NCI-H128 (cell line): ENCODE data around the gene LOXL1.
"Not testable (repeated sequence)": the region's sequence is repeated elsewhere in the genome, so short reads cannot be mapped to it uniquely, and the experiment has no call there.

ENCODE experiments used
- DNase-seq: peaks from one replicate; lab custom pipeline; 2025; ENCODE audit not compliant: unreplicated experiment; lab: John Stamatoyannopoulos, UW

LOXL1 gene

DNA sequence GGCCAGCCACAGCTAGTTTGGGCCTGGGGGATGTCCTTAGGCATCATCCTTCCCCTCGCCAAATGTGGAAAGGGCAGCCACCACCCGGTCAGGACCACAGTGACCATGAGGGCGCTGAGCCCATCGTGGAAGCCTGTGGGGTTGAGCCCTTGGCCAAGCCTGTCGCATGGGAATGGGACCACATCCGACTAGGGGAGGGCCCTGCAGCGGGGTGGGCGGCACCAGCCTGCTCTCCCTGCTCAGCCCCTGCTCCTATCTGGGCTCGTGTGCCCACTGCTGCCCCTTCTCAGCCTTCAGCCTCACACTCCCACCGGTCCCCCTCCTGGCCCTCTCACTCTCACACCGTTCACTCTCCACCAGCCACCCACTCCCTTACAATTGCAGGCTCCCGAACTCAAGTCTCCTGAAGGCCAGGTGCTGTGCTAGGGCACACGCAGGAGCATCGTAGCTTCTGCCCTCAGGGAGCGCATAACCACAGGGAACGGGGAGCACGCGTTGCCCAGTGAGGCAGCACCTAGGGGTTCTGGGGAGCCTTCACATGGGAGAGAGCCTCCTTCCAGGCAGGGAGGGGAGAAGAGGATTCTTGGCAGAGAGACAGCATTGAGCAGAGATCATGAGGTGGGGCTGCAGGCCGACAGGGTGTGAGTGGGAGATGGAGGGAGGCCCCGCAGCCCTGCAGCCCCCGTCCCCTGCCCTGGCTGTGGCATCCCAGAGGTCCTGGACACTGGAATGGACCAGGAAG is 26.1 kb downstream of the LOXL1 start:
- no peak for DNase-seq

DNA sequence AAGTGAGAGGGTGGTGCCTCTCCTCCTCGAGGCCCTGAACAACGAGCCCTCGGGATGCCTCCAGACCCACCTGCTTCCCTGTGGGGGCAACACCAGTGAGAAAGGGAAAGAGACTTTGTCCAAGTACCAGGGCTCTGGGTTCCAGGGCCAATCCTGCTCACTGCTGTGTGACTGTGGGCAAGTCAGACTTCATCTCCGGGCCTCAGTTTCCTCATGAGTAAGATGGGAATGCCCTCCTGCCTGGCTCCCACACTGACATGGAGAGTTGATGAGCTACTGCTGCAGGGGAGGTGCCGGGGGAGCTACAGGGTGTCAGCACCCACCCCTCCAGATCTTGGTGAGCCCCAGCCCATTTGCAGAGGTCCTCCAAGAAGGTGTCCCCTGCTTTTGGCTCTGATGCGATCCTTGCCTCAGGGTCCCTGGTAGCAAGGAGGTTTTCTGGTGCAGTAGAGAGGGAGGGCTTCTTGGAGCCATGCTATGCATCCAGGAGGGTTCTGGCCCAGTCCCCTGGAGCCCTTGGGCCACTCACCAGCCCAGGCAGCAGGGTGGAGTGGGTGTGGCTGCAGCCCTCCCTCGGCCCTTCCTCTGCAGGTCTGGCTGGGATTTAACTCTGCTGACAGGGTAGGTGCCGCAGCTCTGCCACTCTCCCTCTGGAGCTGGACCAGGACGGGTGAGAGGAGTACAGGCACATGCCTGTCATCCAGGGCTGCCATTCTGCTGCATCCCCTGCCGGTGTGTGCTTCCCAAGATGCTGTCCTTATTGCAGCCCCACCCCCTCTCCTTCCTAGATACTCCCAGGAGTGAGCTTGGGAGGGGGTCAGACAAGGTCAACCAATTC is 26.9 kb downstream of the LOXL1 start:
- no peak for DNase-seq

DNA sequence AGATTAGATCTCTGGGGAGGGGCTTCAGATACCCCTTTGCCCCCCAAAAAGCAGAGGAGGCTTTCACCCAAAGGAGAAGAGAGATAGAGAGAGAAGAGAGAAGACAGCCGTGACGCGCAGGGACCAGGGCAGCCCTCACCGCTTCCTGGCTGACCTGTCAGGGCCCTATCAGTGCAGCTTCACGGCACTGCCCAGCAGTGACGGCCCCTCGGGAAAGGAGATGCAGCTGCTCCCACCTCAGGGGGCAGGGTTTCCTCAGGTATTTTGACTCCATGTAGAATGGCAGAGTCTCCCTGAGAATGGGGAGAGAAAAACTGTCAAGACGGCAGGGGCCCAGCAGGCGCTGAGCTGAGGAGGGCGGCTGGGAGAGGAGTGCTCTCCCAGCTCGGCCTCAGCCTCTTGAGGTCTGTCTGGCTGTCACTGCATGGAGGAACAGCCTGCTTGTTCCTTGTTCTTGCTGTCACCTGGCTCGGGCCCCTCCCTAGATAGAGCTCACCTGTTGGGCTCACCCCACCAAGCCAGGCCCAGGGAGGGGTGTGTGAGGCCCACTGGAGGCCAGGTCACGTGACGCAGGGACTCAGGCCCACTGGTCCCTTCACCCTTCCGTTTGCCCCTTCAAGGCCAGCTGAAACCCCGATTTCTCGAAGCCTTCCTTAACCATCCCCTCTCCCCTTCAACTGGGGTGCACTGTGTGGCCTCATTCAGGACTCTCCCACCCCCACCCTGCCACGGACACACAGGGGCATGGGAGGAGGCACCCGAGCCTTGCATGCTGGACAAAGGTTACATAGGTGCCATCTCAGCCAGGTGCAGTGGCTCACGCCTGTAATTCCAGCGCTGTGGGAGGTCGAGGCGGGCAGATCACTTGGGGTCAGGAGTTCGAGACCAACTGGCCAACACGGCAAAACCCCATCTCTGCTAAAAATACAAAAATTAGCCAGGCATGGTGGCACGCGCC is 28.2 kb downstream of the LOXL1 start:
- DNase-seq: no peak

DNA sequence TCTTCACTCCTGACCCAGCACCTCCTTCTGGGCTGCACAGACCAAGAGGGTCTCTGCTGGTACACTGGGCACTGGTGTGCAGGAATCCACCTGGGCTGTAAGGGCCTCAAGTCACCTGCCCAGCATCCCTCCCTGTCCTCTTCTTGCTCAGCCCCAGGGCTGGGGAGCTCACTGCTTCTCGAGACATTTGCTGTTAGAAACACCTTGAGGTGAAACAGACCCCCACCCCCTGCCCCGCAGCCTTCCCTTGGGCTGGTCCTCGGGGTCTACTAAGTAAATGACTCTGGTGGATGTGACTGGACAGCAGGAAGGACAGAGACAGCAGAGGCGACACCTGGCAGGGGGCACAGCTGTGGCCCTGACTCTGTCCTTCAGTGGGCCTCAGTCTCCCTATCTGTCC is 29.1 kb downstream of the LOXL1 start:
- no peak for DNase-seq

DNA sequence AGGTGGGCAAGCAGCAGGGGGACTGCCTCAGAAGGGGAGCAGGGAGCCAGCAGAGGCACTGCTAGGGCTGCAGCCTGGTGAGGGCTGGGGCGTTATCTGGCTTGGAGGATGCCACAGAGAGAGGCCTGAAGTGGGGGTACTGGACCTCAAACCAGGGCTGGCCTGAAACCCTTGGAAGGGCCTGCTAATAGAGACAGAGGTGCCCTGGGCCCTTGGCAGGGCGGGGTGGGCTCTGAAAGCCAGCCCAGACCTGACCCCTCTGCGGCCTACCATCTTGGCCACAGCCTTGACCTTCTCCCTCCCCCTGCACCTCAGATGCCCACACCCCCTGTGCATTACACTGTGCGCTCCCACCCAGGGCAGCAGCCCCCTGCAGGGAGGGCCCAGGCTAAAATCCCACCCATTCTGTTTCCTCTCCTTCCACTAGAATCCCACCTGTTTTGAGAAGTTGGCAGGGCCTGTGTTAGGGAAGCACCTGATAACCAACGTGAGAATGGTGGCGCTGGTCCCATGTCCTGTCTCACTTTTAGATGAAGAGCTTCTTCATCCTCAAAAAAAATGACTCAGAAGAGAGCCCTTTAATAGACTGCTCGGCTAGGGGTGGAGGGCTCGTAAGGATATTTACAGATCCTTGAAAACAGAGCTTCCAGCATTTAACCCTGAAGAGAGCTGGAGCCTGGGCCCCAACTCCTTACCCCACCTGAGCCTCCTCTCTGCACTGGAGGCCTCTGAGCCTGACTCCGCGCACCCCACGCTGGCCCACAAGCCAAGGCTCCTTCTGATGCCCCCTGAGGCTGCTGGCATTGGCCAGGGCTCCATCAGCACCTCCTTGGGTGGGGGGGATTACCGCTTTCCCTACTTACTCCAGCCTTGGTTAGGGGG is 29.8 kb downstream of the LOXL1 start:
- no peak for DNase-seq

DNA sequence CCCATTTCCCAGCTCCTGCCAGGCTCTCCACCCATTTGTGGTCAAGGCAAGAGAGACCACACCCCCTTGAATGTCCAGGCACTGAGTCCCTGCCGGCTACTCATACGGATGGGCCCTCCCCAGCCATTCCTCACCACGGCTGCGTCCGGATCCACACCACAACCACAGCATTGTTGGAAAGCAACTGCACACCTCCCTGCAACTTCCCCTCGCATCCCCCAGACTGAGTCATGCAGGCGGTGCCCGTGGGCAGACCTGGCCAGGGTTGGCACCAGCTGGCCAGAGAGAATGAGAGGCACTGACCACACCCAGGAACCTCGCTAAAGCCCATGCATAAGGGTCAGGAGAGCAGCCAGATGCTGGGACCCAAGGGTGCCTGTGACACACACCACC is 30.5 kb downstream of the LOXL1 start:
- DNase-seq: no peak

DNA sequence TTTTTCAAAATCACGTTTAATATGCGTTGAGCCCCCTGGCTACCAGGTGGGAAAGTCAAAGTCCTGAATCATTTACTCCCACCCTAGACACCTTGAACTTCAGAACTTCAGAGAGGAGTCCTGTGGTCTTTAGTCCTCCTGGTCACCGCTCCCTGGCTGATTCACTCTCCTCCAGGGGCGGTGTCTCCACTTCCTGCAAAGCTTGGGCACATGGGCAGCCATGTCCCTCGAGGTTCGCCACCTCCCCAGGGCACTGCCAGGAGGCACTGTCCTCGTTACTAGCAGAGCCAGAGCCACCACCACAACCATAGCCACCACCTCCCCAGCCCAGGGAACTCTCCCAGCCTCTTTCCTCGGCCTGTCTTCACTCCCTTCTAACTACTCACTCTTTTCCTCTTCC is 31.0 kb downstream of the LOXL1 start:
- no peak for DNase-seq

DNA sequence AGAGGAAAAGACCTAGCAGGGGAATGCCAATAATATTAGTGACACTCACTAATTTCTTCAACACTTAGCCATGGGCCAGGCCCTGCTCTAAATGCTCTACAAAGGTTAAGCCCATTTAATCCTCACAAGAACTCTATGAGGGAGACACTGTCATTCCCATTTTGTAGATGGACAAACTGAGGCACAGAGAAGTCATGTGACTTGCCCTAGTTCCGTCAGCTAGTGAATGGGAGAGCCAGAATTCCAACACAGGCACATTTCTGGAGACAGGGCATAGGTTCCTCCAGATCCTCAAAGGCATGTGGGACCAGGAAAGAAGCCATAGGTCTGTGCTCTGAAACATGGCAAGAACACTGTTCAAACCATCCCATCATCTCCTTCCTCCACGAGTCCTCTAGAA is 31.5 kb downstream of the LOXL1 start:
- no peak for DNase-seq

DNA sequence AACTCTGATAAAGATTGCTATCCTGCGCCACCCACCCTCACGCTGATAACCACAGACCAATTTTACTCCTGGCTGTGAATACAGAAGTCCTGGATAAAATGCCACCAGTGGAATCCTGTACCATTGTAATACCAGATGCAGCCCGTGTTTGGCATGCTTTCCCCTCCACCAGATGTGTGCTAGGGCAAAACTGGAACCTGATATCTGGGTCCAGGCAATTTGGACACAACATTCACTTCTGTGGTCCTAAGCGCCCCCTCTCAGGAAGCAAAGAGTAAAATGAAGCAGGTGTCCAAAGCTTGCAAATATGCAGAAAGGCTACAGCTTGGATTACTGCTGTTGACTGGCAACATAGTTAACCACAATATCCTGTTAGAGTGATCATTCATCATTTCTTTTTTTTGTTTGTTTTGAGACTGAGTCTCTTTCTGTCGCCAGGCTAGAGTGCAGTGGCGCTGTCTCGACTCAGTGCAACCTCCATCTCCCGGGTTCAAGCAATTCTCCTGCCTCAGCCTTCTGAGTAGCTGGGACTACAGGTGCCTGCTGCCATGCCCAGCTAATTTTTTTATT is 32.8 kb downstream of the LOXL1 start:
- no peak for DNase-seq

DNA sequence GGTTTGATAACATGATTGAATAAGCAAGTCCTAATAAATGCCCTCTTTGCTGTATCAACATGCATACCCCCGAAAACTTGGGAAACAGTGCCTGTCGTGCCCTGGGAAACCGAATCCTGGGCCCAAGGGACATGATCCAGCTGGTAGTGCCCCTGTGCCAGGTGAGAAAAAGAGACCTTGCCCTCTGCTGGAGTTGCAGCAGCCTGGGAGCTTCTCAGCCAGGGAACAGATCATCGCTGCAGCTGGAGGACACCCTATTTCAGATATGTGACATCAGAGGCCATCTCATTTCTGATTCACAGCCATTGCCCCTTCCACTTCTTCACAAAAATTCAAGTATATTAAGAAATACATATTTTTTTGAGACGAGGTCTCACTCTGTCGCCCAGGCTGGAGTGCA is 33.5 kb downstream of the LOXL1 start:
- no peak for DNase-seq

DNA sequence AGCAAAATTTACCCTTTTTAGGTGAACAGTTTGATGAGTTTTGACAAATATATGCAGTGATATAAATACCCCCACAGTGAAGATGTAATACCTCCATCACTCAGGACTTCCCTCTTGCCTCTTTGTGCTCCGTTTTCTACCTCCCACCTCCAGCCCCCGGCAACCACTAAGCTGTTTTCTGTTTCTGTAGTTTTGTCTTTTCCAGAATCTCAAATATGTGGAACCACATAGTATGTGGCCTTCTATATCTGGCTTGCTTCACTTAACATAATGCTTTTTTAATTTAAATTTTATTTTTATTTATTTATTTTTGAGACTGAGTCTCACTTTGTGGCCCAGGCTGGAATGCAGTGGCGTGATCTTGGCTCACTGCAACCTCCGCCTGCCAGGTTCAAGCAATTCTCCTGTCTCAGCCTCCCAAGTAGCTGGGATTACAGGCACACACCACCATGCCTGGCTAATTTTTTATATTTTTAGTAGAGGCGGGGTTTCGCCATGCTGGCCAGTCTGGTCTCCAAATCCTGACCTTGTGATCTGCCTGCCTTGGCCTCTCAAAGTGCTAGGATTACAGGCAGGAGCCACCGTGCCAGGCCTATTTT is 34.3 kb downstream of the LOXL1 start:
- not testable (repeated sequence) for DNase-seq

DNA sequence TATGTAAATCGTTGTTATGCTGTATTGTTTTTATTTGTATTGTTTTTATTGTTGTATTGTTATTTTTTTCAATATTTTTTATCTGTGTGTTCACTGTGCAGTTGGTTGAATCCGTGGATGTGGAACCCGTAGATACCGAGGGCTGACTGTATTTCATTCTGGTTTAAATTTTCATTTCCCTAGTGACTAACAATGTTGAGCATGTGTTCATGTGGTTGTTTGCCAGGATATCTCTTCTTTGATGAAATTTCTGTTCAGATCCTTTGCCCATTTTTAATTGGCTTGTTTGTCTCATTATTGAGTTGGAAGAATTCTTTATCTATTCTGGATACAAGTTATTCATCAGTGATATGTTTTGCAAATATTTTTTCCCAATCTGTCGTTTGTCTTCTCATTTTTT is 36.2 kb downstream of the LOXL1 start:
- no peak for DNase-seq

DNA sequence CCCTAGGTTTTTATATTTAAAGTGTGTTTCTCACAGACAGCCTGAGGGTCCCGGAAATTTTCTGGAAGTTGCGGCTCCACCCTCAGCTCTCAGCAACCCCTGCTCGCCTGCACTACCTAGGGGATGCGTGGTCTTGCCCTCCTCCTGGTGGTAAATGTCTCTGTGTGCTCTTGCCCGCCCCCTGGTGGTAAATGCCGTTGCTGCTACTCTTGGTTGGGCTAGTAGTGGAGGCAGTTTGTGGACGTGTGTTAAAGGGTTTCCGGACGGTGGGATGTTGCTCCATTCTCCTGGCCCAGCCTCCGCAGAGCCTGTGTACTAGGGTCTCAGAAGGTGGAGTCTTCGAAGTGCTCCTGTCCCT is 38.5 kb downstream of the LOXL1 start:
- DNase-seq: no peak

DNA sequence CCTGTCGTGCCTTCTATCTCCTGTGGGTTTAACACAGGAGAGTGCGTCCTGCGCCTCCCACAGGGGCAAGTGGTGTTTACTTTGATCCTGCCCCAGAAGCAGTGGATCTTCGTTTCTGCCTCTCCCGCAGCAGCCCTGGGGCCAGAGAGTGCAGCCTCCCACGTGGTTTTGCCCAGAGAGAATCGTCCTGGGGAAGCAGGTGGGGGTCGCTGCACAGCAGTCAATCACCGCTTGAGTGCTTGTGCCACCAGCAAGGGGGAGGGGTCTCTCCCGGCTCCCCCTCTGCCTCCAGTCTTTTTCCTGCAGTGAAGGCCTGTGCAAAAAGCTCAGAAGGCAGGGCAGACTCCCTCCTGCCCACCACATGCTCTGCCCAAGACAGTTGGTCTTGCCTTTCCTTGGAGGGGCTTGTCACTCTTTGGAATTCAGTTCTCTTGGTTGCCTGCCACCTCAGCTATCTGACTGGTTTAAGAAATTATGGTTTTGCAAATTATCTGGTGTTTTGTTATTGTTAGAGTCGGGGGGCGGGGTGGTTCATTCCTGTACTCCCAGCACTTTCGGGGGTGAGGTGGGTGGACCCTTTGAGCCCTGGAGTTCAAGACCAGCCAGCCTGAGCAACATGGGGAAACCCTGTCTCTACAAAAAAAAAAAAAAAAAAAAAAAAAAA is 39.0 kb downstream of the LOXL1 start:
- no peak for DNase-seq

DNA sequence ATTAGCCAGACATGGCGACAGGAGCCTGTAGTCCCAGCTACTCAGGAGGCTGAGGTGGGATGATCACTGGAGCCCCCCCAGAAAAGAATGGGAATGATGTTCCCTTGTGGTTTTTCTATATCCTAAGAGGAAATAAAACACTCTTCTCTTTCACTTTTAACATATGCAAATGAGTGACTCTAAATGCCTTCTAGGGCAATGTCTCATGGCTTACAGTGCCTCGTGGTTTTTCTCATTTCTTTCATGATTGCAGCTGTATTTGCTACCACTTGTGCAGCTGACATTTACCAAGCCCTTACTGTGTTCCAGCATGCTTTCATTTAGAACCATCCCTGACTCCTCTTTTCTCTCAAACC is 39.5 kb downstream of the LOXL1 start:
- DNase-seq: no peak

DNA sequence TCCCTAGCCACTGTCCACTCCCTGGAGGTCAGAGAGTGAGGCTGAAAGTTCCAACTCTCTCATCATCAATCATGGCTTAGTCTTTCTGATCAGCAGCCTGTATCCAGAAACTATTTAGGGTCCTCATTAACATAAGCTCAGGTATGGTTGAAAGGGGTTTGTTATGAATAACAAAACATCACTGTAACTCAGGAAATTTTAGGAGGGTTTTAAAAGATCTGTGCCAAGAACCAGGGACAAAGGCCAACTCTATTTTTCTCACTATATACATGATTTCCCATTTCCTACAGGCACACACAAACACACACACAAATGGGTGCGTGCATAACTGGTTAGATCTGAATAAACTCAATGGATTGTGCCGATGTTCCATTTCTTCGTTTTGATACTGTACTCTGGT is 42.2 kb downstream of the LOXL1 start:
- DNase-seq: no peak

DNA sequence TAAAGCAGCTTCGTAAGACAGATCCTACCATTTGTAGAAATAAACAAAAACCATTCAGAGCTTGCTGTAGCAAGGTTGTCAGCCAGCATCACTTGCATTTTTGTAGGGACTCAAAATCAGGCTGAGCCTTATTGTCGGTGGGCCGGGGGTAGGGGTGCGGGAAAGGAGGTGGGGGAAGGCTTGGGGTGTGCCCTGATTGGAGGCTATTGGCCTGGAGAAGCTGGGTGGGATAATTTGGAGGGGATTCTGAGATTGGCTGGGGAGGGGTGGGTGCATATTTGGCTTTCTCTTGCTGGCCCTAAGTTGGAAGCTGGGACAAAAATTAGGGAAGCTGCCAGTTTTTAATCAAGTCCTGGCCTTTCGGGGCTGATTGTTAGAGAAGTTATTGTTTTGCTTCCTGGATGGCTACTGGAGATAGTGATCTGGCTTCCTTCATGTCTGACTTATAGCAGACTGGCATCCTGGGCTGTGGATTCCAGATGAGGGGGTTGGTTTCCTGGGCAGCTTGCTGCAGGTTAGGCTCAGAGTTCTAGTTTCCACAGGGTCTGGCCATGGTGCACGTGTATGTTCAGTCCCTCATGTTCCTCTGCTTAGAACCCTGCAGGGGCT is 43.0 kb downstream of the LOXL1 start:
- no peak for DNase-seq

DNA sequence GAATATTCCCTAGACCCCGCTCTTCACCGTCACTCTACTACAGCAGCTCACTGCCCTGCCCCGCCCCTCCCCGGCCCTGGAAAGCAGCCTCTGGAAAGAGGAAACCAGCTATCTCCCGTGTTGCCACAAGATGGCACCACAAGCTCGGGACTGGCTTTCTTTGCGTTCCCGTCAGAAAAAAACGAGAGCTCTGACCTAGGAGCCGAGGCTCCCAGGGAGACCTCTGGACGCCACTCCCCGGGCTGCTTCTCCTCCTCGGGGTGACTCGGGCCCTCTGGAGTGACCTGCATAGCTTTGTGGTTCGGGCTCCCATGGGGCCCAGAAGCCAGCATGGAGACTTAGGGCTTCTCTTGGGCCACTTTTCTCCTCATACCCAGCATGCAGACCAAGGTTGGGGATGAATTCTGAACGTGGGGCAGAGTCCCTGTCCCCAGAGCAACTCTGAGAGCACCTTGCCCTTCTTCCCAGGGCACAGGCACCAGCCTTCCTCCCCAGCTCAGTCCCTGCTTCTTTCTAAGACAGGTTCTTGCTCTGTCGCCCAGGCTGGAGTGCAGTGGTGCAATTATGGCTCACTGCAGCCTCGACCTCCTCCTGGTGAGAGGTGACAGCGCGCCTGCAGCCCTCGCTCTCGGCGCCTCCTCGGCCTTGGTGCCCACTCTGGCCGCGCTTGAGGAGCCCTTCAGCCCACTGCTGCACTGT is 46.9 kb downstream of the LOXL1 start:
- peak; percentile 72 for DNase-seq
